Left renal pelvis (tissue), 4 donors: ENCODE data around the gene FXYD2. TPM values are rescaled to one million over a fixed set of nuclear protein-coding genes. Genes with fewer than 3 reads are reported as not detected.

ENCODE experiments used
- DNase-seq, 4 donors: peaks; one replicate each; pipeline ENCODE4 v3.0.0-alpha.2; 2013; ENCODE audit warnings: low read depth in 4 of 4, low spot score in 3 of 4
- polyA plus RNA-seq, 4 donors: library from polyadenylated mRNA; unstranded; fragments of 120-200 nt; gene quantifications; one replicate each; pipeline ENCODE4 v1.2.1, GENCODE V29; 2013; ENCODE audit not compliant: insufficient read length in 4 of 4

Gene FXYD2
- polyA plus RNA-seq, 4 donors: 10.6 to 476 (median 394) TPM

GRCh38 chr11:117859061-117859460 is 34.5 kb upstream of the FXYD2 start:
- DNase-seq: no peak

DNA sequence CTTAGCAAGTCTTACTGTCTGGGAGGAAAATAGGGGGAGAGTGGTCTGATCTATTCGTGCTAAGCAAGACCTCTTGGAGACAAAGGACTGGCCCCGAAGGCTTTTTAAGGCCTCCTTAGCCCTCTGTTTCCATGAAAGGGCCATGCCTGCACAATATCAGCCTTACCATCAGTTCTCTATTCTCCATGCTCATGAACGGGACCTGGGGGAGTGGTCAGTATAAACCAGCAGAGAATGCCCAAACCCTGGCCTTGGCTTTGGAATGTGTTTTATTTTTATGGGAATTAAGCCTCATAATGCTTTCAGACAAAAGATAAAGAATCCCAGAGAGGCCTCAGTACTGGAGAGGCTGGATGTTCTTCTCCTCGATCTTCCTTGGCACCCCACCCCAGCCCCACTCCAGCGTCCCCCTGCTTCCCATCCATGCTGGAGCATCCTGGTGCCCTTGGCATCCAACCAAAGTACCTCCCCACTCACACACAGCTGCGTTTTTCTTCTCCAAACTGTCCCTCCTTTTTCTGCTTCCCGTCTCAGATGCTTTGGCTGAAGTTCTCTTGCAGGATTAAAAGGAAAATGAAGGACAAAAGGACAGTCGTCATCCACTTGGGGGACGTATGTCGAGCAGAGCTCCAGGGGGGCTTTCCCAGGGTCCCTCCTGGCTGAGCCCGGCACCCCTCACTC is 33.3 kb upstream of the FXYD2 start:
- no peak for DNase-seq

GRCh38 chr11:117855912-117856651 is 31.5 kb upstream of the FXYD2 start:
- no peak for DNase-seq

DNA sequence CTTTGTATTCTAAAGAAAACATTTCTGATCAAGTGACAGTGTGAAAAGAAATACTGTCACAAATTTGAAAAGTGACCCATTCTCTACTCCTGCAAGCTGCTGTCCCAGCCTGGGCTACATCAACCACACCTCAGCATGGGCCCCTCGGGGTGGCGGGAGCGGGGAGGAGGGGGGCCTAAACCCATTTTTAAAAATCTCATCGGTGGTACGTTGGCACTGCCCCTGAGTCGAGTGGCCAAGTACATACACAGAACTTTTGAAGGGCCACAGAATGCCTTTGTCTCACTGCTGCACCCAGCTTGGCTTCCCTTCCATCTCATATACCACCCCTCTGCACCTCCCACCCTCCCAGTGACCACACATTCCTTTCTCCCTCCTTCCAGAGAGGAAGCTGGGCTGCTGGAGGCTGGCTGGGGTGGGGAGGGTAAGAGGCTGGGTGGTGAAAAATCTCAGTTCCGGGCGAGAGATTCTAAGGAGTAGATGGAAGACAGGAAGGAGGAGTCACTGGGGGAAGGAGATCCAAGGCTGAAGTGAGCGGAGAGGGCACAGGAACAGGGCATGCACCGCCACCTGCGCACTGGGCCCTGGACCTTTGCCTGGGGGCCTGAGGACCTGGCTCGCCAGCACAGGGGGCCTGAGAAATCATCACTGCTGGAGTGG is 30.8 kb upstream of the FXYD2 start:
- no peak for DNase-seq

GRCh38 chr11:117852309-117852708 is 27.8 kb upstream of the FXYD2 start:
- no peak for DNase-seq

DNA sequence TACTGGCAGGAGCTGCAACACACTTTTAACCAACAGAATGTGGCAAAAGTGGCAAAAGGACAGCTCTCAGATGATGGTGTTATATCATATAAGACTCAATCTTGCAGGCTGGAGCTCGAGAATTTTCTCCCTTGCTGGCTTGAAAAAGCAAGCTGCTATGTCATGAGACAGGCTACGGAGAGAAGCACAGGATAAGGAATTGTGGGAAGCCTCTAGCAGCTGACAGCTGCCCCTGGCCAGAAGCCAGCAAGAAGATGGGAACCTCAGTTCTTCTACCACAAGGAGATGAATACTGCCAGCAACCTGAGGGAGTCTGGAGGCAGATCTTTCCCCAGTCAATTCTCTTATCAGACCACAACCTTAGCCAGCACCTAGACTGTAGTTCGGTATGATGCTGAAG is 27.3 kb upstream of the FXYD2 start:
- no peak for DNase-seq

- no peak for DNase-seq
Measured at GRCh38 chr11:117851106-117851505, 26.6 kb upstream of the FXYD2 start.

GRCh38 chr11:117849781-117850414 is 25.4 kb upstream of the FXYD2 start:
- no peak for DNase-seq

GRCh38 chr11:117843666-117844484 is 19.3 kb upstream of the FXYD2 start:
- DNase-seq: no peak

GRCh38 chr11:117842131-117842941 is 17.8 kb upstream of the FXYD2 start:
- DNase-seq: no peak

GRCh38 chr11:117841551-117842031 is 17.0 kb upstream of the FXYD2 start:
- no peak for DNase-seq

- DNase-seq: no peak
Measured at GRCh38 chr11:117840881-117841550, 16.5 kb upstream of the FXYD2 start.

DNA sequence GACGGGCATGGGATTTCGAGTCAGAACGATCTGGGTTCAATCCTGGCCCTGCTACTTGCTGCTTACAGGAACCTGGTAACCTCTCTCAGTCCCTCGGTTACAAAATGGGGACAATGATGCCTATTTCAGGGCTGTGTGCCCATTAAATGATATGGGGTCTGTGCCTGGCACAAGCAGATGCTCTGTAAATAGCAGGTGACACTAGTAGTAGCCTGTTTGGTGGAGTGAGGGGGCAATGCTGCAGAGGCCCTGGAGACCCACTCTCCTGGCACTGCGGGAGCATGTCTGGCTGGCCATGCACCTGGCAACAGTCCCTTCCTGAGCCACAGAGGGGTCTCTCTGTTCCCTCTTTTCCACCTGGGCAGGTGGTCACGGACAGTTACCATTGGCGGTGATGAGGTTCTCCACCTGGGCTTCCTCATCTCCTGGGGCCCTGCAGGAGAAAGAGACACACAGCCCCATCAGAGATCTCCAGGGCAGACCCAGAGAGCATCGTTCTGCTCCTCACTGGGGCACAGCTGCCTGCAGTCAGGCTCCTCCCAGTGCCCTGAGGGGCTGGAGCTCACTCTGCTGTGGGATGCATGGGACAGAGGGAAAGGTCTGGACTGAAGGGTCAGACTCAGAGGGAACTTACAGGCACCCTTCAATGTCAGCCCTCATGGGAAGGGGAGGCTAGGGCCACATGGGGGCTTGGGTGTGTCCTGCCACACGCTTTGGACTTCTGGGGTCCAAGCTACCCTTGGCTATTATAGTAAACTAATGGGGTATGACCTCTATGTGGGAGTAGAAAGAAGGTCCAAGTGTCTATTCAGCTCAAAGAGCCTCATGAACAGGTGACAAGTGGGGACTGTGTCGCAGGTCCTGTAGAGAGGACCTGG is 15.6 kb upstream of the FXYD2 start:
- no peak for DNase-seq

GRCh38 chr11:117839380-117839881 is 14.9 kb upstream of the FXYD2 start:
- no peak for DNase-seq

DNA sequence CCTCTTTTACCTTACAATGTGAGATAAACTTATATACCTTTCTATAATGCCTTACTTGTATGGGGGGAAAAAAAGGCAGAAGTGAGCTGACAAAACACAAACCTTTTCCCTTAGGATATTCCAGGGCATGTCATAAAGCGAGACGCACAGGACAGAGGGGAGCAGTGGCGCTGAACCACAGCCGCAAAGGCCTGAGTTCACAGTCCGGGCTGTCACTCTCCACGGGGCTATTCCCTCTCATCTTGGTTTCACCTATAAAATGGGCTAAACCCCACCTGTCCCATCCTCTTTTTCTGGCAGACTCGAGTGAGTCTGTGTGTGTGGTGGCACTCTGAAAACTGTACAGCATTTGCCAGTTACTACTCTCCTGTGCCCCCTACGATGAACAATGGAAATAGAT is 14.4 kb upstream of the FXYD2 start:
- DNase-seq: no peak

DNA sequence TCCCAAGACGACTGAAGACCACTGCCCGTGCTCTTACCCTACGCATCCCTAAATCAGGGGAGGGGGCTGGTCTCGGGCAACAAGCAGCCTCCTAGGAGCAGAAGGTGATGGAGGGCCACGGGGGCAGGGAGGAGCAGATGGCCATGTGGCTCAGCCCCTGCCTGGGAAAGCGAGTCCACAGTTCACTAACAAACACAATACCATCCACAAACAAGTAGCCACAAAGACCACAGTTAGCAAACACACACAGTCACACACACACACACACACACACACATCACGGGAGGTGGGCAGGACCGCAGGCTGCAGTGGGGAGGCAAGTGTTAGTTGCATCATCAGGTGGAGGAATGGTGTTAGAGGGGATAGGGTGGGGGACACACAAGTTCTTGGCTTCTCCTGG is 13.2 kb upstream of the FXYD2 start:
- DNase-seq: no peak

GRCh38 chr11:117837070-117837776 is 12.7 kb upstream of the FXYD2 start:
- DNase-seq: no peak
